B cell (primary cell): Measurements from ENCODE around the gene ADCY3. TPM values are rescaled to one million over a fixed set of nuclear protein-coding genes. Genes with fewer than 3 reads are reported as not detected.

Experiments
- ATAC-seq: fragments of 200-7000 bp; cut with Tn5 transposase; one replicate; pipeline ENCODE4 v1.10.0; 2021; ENCODE audit warnings: low read depth, mild to moderate bottlenecking, moderate number of reproducible peaks, moderate library complexity
- CTCF ChIA-PET: fragments of 350-600 bp; sonication (Branson Sonifier 250); formaldehyde crosslinking; loops from one replicate; lab custom pipeline; 2021; ENCODE audit warnings: antibody characterized with exemption, inconsistent platforms; lab: Charles Lee
- POLR2A ChIA-PET: fragments of 350-600 bp; sonication (Branson Sonifier 250); formaldehyde crosslinking; loops from one replicate; lab custom pipeline; 2021; ENCODE audit warnings: antibody characterized with exemption; lab: Charles Lee
- DNase-seq: peaks from one replicate; pipeline ENCODE4 v3.0.0; 2013
- H2AFZ ChIP-seq: 2 replicates; pipeline ENCODE4 v1.6.1; 2012; ENCODE audit warnings: mild to moderate bottlenecking, low read depth, low read length; ENCODE audit not compliant: insufficient read depth, poor library complexity, severe bottlenecking
- H3K27ac ChIP-seq, 2 donors: 1 replicate in 1 of 2; 2 replicates in 1 of 2; pipeline ENCODE4 v1.5.1; 2012 to 2013; ENCODE audit warnings: low read length in 2 of 2, mild to moderate bottlenecking in 2 of 2, moderate library complexity in 1 of 2
- H3K27me3 ChIP-seq, 4 experiments: fragments of 200-600 bp in 1 of 4; sonication (generic) in 1 of 4; replicated peaks in 1 of 4; 1 replicate in 2 of 4; 2 replicates in 2 of 4; pipeline versions ENCODE4 v1.6.1 to v1.7.0; 2013 to 2016; ENCODE audit warnings: low read length in 3 of 4, mild to moderate bottlenecking in 2 of 4, mixed read lengths in 1 of 4, moderate library complexity in 1 of 4; ENCODE audit not compliant: insufficient read depth in 4 of 4, control insufficient read depth in 3 of 4; ENCODE audit errors: control extremely low read depth in 1 of 4
- H3K36me3 ChIP-seq, 2 experiments: replicated peaks in 1 of 2; 1 replicate in 1 of 2; 2 replicates in 1 of 2; pipeline versions ENCODE4 v1.6.1 to v1.7.1; 2013; ENCODE audit warnings: low read length in 1 of 2; ENCODE audit not compliant: insufficient read depth in 2 of 2, control insufficient read depth in 1 of 2; ENCODE audit errors: control extremely low read depth in 1 of 2, extremely low read depth in 1 of 2
- H3K4me1 ChIP-seq, 2 donors: fragments of 200-600 bp in 1 of 2; sonication (generic) in 1 of 2; 1 replicate in 1 of 2; 2 replicates in 1 of 2; pipeline versions ENCODE4 v1.5.1 to v1.6.1; 2013 to 2017; ENCODE audit warnings: low read length in 2 of 2; ENCODE audit not compliant: control insufficient read depth in 2 of 2, insufficient read depth in 2 of 2
- H3K4me2 ChIP-seq: replicated peaks from 2 replicates; pipeline ENCODE3; 2012; ENCODE audit warnings: mild to moderate bottlenecking, low read depth, low read length; ENCODE audit not compliant: poor library complexity, severe bottlenecking
- H3K4me3 ChIP-seq, 5 experiments: fragments of 200-600 bp in 1 of 5; sonication (generic) in 1 of 5; 1 replicate in 3 of 5; 2 replicates in 2 of 5; pipeline versions ENCODE4 v1.5.1 to v1.7.0; 2011 to 2016; ENCODE audit warnings: low read length in 4 of 5, mild to moderate bottlenecking in 4 of 5, low read depth in 2 of 5, control low read depth in 1 of 5, moderate library complexity in 1 of 5; ENCODE audit not compliant: insufficient read depth in 1 of 5; ENCODE audit errors: control extremely low read depth in 1 of 5, extremely low read depth in 1 of 5
- H3K79me2 ChIP-seq: fragments of 200-600 bp; sonication (generic); one replicate; pipeline ENCODE4 v1.6.0; 2016; ENCODE audit warnings: low read length; ENCODE audit not compliant: control insufficient read depth, insufficient read depth
- H3K9ac ChIP-seq: fragments of 200-600 bp; sonication (generic); 2 replicates; pipeline ENCODE4 v1.6.1; 2017; ENCODE audit warnings: mild to moderate bottlenecking, low read length, moderate library complexity
- H3K9me3 ChIP-seq, 3 donors: one replicate each; pipeline versions ENCODE4 v1.6.1 to v1.7.1; 2013; ENCODE audit warnings: low read length in 2 of 3; ENCODE audit not compliant: control insufficient read depth in 2 of 3, insufficient read depth in 1 of 3; ENCODE audit errors: control extremely low read depth in 1 of 3
- H4K20me1 ChIP-seq: 2 replicates; pipeline ENCODE4 v1.6.0; 2012; ENCODE audit warnings: mild to moderate bottlenecking, low read length; ENCODE audit not compliant: insufficient read depth, control insufficient read depth, poor library complexity, severe bottlenecking
- H3K27ac Mint-ChIP-seq: one replicate; pipeline ENCODE4 v1.8.0; 2021; ENCODE audit warnings: mixed read lengths
- H3K27me3 Mint-ChIP-seq: one replicate; pipeline ENCODE4 v1.8.0; 2021; ENCODE audit warnings: mixed read lengths
- H3K4me1 Mint-ChIP-seq: one replicate; pipeline ENCODE4 v1.8.0; 2021; ENCODE audit warnings: mixed read lengths
- H3K4me3 Mint-ChIP-seq: one replicate; pipeline ENCODE4 v1.8.0; 2021; ENCODE audit warnings: mixed read lengths
- H3K9me3 Mint-ChIP-seq: one replicate; pipeline ENCODE4 v1.8.0; 2022; ENCODE audit warnings: mixed read lengths; ENCODE audit not compliant: insufficient read depth
- EZH2 ChIP-seq: IDR thresholded peaks from 2 replicates; pipeline ENCODE4 v1.6.1; 2012; ENCODE audit warnings: borderline replicate concordance, low read depth, mild to moderate bottlenecking, moderate library complexity, low read length; ENCODE audit not compliant: insufficient read depth, poor library complexity, severe bottlenecking
- WGBS: methylation state at CpG from one replicate; pipeline ENCODE4 v1.1.5; 2013; ENCODE audit warnings: missing lambda C conversion rate; ENCODE audit not compliant: insufficient coverage; 5-methylcytosine and 5-hydroxymethylcytosine counted together
- intact Hi-C: fragments of 100-400 bp; cut with micrococcal nuclease; formaldehyde crosslinking; loops from one replicate; pipeline ENCODE4 v1.10.0; 2022
- polyA plus RNA-seq: library from polyadenylated mRNA; depleted of rRNA; stranded (reverse); fragments of >200 nt; gene quantifications from 2 replicates; pipeline ENCODE4 v1.2.3, GENCODE V29; 2012
- total RNA-seq, 2 donors: library from RNA; stranded (reverse); fragments of 120-200 nt in 1 of 2; gene quantifications; 1 replicate in 1 of 2; 2 replicates in 1 of 2; pipeline versions ENCODE4 v1.2.3 to v1.2.4, GENCODE V29; 2013 to 2022
- TF ChIP-seq, protein P1 (sequence below): fragments of 200-600 bp; IDR thresholded peaks from one replicate; pipeline ENCODE4 v1.8.0; 2022; ENCODE audit warnings: antibody characterized with exemption, mild to moderate bottlenecking

Gene ADCY3
- total and polyA plus RNA-seq, 2 donors (not counting 1 experiment from before 2014, with no cell fraction given) = 48.4 to 73.0 TPM

- intact Hi-C loops = no loop called here
- WGBS = 34% methylated on average over 13 of the region's 13 CpGs
- Histone ChIP-seq H4K20me1 (no peaks in the 10 kb centered on the region), H3K9me3 (no peaks in the 10 kb centered on the region), H3K4me2 (peak overlapping the region; percentile 94), H3K4me3 (peak overlapping the region in 3 of 5 experiments; percentile 37 to 66 (median 48)), H3K27ac (no peak overlapping the region), H3K27me3 (no peaks in the 10 kb centered on the region), H3K79me2 (no peaks in the 10 kb centered on the region), H3K9ac (peak overlapping the region; percentile 47), H2AFZ (peak overlapping the region; percentile 58), H3K4me1 (peaks cover 10 to 16% of the 10 kb centered on the region in 2 donors), H3K36me3 (no peaks in the 10 kb centered on the region)
- peak overlapping the region; percentile 79 for H3K27ac Mint-ChIP-seq
- TF ChIP-seq, protein P1, sequence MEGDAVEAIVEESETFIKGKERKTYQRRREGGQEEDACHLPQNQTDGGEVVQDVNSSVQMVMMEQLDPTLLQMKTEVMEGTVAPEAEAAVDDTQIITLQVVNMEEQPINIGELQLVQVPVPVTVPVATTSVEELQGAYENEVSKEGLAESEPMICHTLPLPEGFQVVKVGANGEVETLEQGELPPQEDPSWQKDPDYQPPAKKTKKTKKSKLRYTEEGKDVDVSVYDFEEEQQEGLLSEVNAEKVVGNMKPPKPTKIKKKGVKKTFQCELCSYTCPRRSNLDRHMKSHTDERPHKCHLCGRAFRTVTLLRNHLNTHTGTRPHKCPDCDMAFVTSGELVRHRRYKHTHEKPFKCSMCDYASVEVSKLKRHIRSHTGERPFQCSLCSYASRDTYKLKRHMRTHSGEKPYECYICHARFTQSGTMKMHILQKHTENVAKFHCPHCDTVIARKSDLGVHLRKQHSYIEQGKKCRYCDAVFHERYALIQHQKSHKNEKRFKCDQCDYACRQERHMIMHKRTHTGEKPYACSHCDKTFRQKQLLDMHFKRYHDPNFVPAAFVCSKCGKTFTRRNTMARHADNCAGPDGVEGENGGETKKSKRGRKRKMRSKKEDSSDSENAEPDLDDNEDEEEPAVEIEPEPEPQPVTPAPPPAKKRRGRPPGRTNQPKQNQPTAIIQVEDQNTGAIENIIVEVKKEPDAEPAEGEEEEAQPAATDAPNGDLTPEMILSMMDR = no peak
- no peak for TF ChIP-seq EZH2
- no peaks in the 10 kb centered on the region for H3K9me3 Mint-ChIP-seq
- POLR2A ChIA-PET = interaction anchor here (0.6 kb wide), 1 partner anchor 796 kb away, joined by 3 read pairs; the partner anchor contains the start of gene FAM228B
- CTCF ChIA-PET = interaction anchor here (0.6 kb wide), 1 partner anchor 58 kb away, joined by 3 read pairs; no protein-coding TSS in a partner anchor
- H3K4me1 Mint-ChIP-seq = peaks cover 23% of the 10 kb centered on the region
- H3K27me3 Mint-ChIP-seq = no peaks in the 10 kb centered on the region
- ATAC-seq = no peak
- peak; percentile 45 for DNase-seq
- peak overlapping the region; percentile 94 for H3K4me3 Mint-ChIP-seq
Observed at GRCh38 chr2:24919037-24919505, 966 bp downstream of the ADCY3 start.

DNA sequence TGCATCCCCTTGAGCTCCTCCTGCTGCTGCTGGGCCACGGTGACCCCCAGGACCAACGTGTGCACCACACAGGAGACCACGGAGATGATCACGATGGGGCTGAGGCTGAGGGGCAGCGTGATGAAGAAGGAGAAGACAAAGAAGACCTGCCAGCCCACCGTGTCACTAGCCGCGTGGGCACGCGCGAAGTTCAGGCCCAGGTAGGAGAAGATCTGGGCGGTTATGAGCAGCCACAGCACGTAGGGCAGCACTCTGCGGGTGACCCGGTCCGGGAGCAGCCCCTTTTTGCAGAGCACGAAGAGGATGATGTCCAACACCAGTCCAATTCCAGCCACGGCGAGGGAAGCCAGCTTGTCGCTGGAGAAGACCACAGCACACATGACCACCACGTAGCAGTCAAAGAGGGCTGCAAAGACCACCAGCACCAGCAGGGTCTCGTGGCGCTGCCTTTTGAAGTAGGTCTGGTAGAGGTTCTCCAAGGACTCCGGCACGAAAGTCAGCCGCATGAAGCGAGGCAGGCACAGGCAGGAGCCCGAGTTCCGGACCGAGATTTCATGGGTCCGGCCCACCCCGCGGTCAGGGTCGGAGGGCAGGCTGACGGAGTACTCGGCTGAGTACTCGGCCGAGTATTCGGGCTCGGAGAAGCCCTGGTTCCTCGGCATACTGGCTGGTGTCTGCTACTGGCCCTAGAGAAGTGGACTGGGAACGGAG, 1.6 kb downstream of the ADCY3 start:
- H3K9ac ChIP-seq = no peak overlapping the region

More for the DNA sequence above, 1.6 kb downstream of the ADCY3 start:
- Mint-ChIP-seq H3K27ac (no peak overlapping the region), H3K27me3 (no peaks in the 10 kb centered on the region), H3K4me3 (peak overlapping the region; percentile 94), H3K4me1 (peaks cover 23% of the 10 kb centered on the region), H3K9me3 (no peaks in the 10 kb centered on the region)
- Histone ChIP-seq H3K4me3 (no peak overlapping the region), H4K20me1 (no peaks in the 10 kb centered on the region), H3K79me2 (no peaks in the 10 kb centered on the region), H3K27me3 (no peaks in the 10 kb centered on the region), H3K27ac (no peak overlapping the region), H3K4me2 (peak overlapping the region; percentile 94), H3K36me3 (no peaks in the 10 kb centered on the region), H2AFZ (no peak overlapping the region), H3K4me1 (peaks cover 10 to 16% of the 10 kb centered on the region in 2 donors), H3K9me3 (no peaks in the 10 kb centered on the region)
- CTCF ChIA-PET = interaction anchor here (0.6 kb wide), 1 partner anchor 58 kb away, joined by 3 read pairs; no protein-coding TSS in a partner anchor
- no peak for TF ChIP-seq EZH2
- TF ChIP-seq, protein P1 = no peak
- POLR2A ChIA-PET = no interaction called here
- ATAC-seq (no peak), DNase-seq (no peak)
- 96% methylated on average over 42 of the region's 42 CpGs for WGBS
- intact Hi-C loops = no loop called here
